SK-N-SH treated with all-trans-retinoic acid at 6 μM for 48 hours (cell line): ENCODE data around the gene DOCK2.

ENCODE experiments used
- ATAC-seq: fragments of 200-7000 bp; cut with Tn5 transposase; 3 replicates; pipeline ENCODE4 v1.9.1; 2020; ENCODE audit warnings: mild to moderate bottlenecking, moderate library complexity
- ARNTL ChIP-seq: fragments of 450-650 bp; formaldehyde crosslinking; IDR thresholded peaks from 2 replicates; pipeline ENCODE4 v1.5.0; 2020; ENCODE audit warnings: low read depth, mild to moderate bottlenecking, moderate library complexity, borderline replicate concordance
- BACH2 ChIP-seq: fragments of 250-450 bp; sonication (Bioruptor Pico); IDR thresholded peaks from 2 replicates; pipeline ENCODE4 v1.9.0; 2021; ENCODE audit warnings: mild to moderate bottlenecking, borderline replicate concordance
- CREB5 ChIP-seq: fragments of 250-450 bp; sonication (Bioruptor Pico); IDR thresholded peaks from 2 replicates; pipeline ENCODE4 v1.5.1; 2020; ENCODE audit warnings: low read depth, mild to moderate bottlenecking, moderate library complexity
- CSDC2 ChIP-seq: fragments of 250-450 bp; sonication (Bioruptor Pico); IDR thresholded peaks from 2 replicates; pipeline ENCODE4 v1.5.0; 2020; ENCODE audit warnings: mild to moderate bottlenecking, moderate library complexity
- CSRNP3 ChIP-seq: fragments of 250-450 bp; sonication (Bioruptor Pico); IDR thresholded peaks from 2 replicates; pipeline ENCODE4 v1.5.1; 2021; ENCODE audit warnings: mild to moderate bottlenecking, moderate library complexity
- ESRRG ChIP-seq: fragments of 250-450 bp; sonication (Bioruptor Pico); IDR thresholded peaks from 2 replicates; pipeline ENCODE4 v1.6.1; 2021; ENCODE audit warnings: mild to moderate bottlenecking
- GLIS3 ChIP-seq: fragments of 250-450 bp; sonication (Bioruptor Pico); IDR thresholded peaks from 2 replicates; pipeline ENCODE4 v1.5.0; 2020; ENCODE audit warnings: mild to moderate bottlenecking, moderate library complexity
- ISL1 ChIP-seq: fragments of 250-450 bp; sonication (Bioruptor Pico); IDR thresholded peaks from 2 replicates; pipeline ENCODE4 v2.1.2; 2022; ENCODE audit warnings: mild to moderate bottlenecking, moderate library complexity
- OSR1 ChIP-seq: fragments of 250-450 bp; sonication (Bioruptor Pico); IDR thresholded peaks from 2 replicates; pipeline ENCODE4 v1.8.0; 2022; ENCODE audit warnings: moderate library complexity, mild to moderate bottlenecking, inconsistent platforms
- PATZ1 ChIP-seq: fragments of 250-450 bp; sonication (Bioruptor Pico); IDR thresholded peaks from 2 replicates; pipeline ENCODE4 v1.8.0; 2020; ENCODE audit warnings: mild to moderate bottlenecking, moderate library complexity, borderline replicate concordance
- POU6F1 ChIP-seq: fragments of 250-450 bp; sonication (Bioruptor Pico); IDR thresholded peaks from 2 replicates; pipeline ENCODE4 v1.8.0; 2021; ENCODE audit warnings: low read depth, mild to moderate bottlenecking, moderate library complexity, borderline replicate concordance
- PPARA ChIP-seq: fragments of 250-450 bp; sonication (Bioruptor Pico); IDR thresholded peaks from 2 replicates; pipeline ENCODE4 v1.5.0; 2020; ENCODE audit warnings: mild to moderate bottlenecking, borderline replicate concordance
- RARB ChIP-seq: fragments of 250-450 bp; sonication (Bioruptor Pico); IDR thresholded peaks from 2 replicates; pipeline ENCODE4 v1.8.0; 2021; ENCODE audit warnings: mild to moderate bottlenecking, moderate library complexity
- SNAI2 ChIP-seq: fragments of 250-450 bp; sonication (Bioruptor Pico); IDR thresholded peaks from 2 replicates; pipeline ENCODE4 v1.5.0; 2020; ENCODE audit warnings: mild to moderate bottlenecking, moderate library complexity
- TCF4 ChIP-seq: fragments of 250-450 bp; sonication (Bioruptor Pico); IDR thresholded peaks from 2 replicates; pipeline ENCODE4 v1.8.0; 2021; ENCODE audit warnings: mild to moderate bottlenecking, moderate library complexity, borderline replicate concordance
- TOX ChIP-seq: fragments of 250-450 bp; sonication (Bioruptor Pico); IDR thresholded peaks from 2 replicates; pipeline ENCODE4 v1.8.0; 2021; ENCODE audit warnings: mild to moderate bottlenecking, moderate library complexity, borderline replicate concordance
- TSHZ2 ChIP-seq: fragments of 250-450 bp; sonication (Bioruptor Pico); IDR thresholded peaks from 2 replicates; pipeline ENCODE4 v1.5.0; 2020; ENCODE audit warnings: mild to moderate bottlenecking, moderate library complexity
- ZFP30 ChIP-seq: fragments of 450-650 bp; formaldehyde crosslinking; IDR thresholded peaks from 2 replicates; pipeline ENCODE4 v1.5.0; 2022; ENCODE audit warnings: mild to moderate bottlenecking, moderate library complexity
- ZNF70 ChIP-seq: fragments of 450-650 bp; formaldehyde crosslinking; IDR thresholded peaks from 2 replicates; pipeline ENCODE4 v1.5.0; 2020; ENCODE audit warnings: mild to moderate bottlenecking, moderate library complexity
- ZNF8 ChIP-seq: fragments of 450-650 bp; formaldehyde crosslinking; IDR thresholded peaks from 2 replicates; pipeline ENCODE4 v1.5.0; 2020; ENCODE audit warnings: mild to moderate bottlenecking, moderate library complexity

DOCK2 gene

GRCh38 chr5:169748174-169748573 is 111.1 kb downstream of the DOCK2 start:
- TF ChIP-seq ISL1 (CRISPR knock-in tag) (no peak), ZNF70 (CRISPR knock-in tag) (no peak), CSRNP3 (CRISPR knock-in tag) (no peak), CSDC2 (CRISPR knock-in tag) (no peak), POU6F1 (CRISPR knock-in tag) (no peak), TOX (no peak), GLIS3 (CRISPR knock-in tag) (no peak), ESRRG (CRISPR knock-in tag) (no peak)
- TF ChIP-seq, all 23 proteins: peak for 0
- ATAC-seq = no peak

- TF ChIP-seq ZNF70 (CRISPR knock-in tag) = no peak
- no peak for TF ChIP-seq ZFP30 (CRISPR knock-in tag)
- TF ChIP-seq CREB5 (CRISPR knock-in tag) = no peak
- no peak for TF ChIP-seq OSR1 (CRISPR knock-in tag)
- no peak for TF ChIP-seq TSHZ2 (CRISPR knock-in tag)
- no peak for TF ChIP-seq ESRRG (CRISPR knock-in tag)
- TF ChIP-seq ZNF8 (CRISPR knock-in tag) = no peak
- no peak for TF ChIP-seq GLIS3 (CRISPR knock-in tag)
- no peak for TF ChIP-seq POU6F1 (CRISPR knock-in tag)
- no peak for TF ChIP-seq TOX
- TF ChIP-seq, all 23 proteins: peak for 0
- ATAC-seq = no peak
These were observed 112.2 kb downstream of the DOCK2 start for GRCh38 chr5:169749295-169749694.

GRCh38 chr5:169751490-169751889 is 114.4 kb downstream of the DOCK2 start:
- no peak for ATAC-seq

More at GRCh38 chr5:169751490-169751889, 114.4 kb downstream of the DOCK2 start:
- TF ChIP-seq ARNTL (CRISPR knock-in tag) (no peak), ZNF8 (CRISPR knock-in tag) (no peak), BACH2 (CRISPR knock-in tag) (no peak), CREB5 (CRISPR knock-in tag) (no peak), POU6F1 (CRISPR knock-in tag) (no peak), CSDC2 (CRISPR knock-in tag) (no peak), RARB (CRISPR knock-in tag) (no peak), ZNF70 (CRISPR knock-in tag) (no peak), PPARA (CRISPR knock-in tag) (no peak), SNAI2 (CRISPR knock-in tag) (no peak), ZFP30 (CRISPR knock-in tag) (no peak), TCF4 (CRISPR knock-in tag) (no peak), PATZ1 (CRISPR knock-in tag) (no peak), ESRRG (CRISPR knock-in tag) (no peak), GLIS3 (CRISPR knock-in tag) (no peak), TOX (no peak), OSR1 (CRISPR knock-in tag) (no peak), ISL1 (CRISPR knock-in tag) (no peak)
